Endothelial cell of umbilical vein (primary cell): ENCODE data around the gene YAP1. TPM values are rescaled to one million over a fixed set of nuclear protein-coding genes. Genes with fewer than 3 reads are reported as not detected.

Experiments used
- BruUV-seq: library from RNA; stranded (reverse); fragments of 400-500 nt; replicated peaks from 2 replicates; lab custom pipeline; 2021; lab: Mats Ljungman, UMichigan
- CTCF ChIA-PET: fragments of 300-600, 350-600 bp; sonication (Branson Sonifier 250); formaldehyde crosslinking; loops from one replicate; lab custom pipeline; 2021; ENCODE audit warnings: antibody characterized with exemption, inconsistent platforms; lab: Charles Lee
- POLR2A ChIA-PET: fragments of 300-600, 350-600 bp; sonication (Branson Sonifier 250); formaldehyde crosslinking; loops from one replicate; lab custom pipeline; 2021; ENCODE audit warnings: antibody characterized with exemption, inconsistent platforms; lab: Charles Lee
- DNase-seq: peaks from one replicate; pipeline ENCODE4 v3.0.0-alpha.2; 2011; ENCODE audit warnings: low read depth, low spot score
- FAIRE-seq: peaks from 2 replicates; lab custom pipeline; 2011; peaks lifted over from hg19 to GRCh38; lab: Jason Lieb, UNC
- H2AFZ ChIP-seq: 2 replicates; pipeline ENCODE4 v1.6.0; 2012; ENCODE audit warnings: low read depth, low read length, control low read depth, inconsistent platforms
- H3K27ac ChIP-seq: 2 replicates; pipeline ENCODE4 v1.5.1; 2011; ENCODE audit warnings: low read depth, mild to moderate bottlenecking, control low read depth, low read length, moderate library complexity; ENCODE audit not compliant: insufficient read depth
- H3K27me3 ChIP-seq, 2 experiments: 2 replicates each; pipeline versions ENCODE4 v1.6.0 to v1.6.1; 2011; ENCODE audit warnings: low read length in 2 of 2, mixed read lengths in 1 of 2; ENCODE audit not compliant: control insufficient read depth in 2 of 2, insufficient read depth in 2 of 2
- H3K36me3 ChIP-seq, 2 experiments: 2 replicates in 1 of 2; 3 replicates in 1 of 2; pipeline ENCODE4 v1.5.1; 2011; ENCODE audit warnings: low read length in 2 of 2, mild to moderate bottlenecking in 1 of 2, moderate library complexity in 1 of 2; ENCODE audit not compliant: control insufficient read depth in 2 of 2, insufficient read depth in 2 of 2; ENCODE audit errors: extremely low read depth in 1 of 2
- H3K4me1 ChIP-seq: 3 replicates; pipeline ENCODE4 v1.5.1; 2011; ENCODE audit warnings: mild to moderate bottlenecking, low read length; ENCODE audit not compliant: control insufficient read depth, insufficient read depth; ENCODE audit errors: extremely low read depth
- H3K4me2 ChIP-seq: 2 replicates; pipeline ENCODE4 v1.6.1; 2011; ENCODE audit warnings: low read length, control low read depth, mixed read lengths; ENCODE audit not compliant: insufficient read depth
- H3K4me3 ChIP-seq, 3 experiments: fragments of 200-600 bp in 1 of 3; sonication (generic), shearing (Covaris generic) in 1 of 3; replicated peaks in 1 of 3; 2 replicates each; pipeline ENCODE4 v1.5.1; 2011 to 2016; ENCODE audit warnings: control low read depth in 3 of 3, low read length in 3 of 3, mild to moderate bottlenecking in 2 of 3, inconsistent platforms in 1 of 3, low read depth in 1 of 3, moderate library complexity in 1 of 3; ENCODE audit not compliant: insufficient read depth in 1 of 3
- H3K79me2 ChIP-seq: 2 replicates; pipeline ENCODE4 v1.6.0; 2012; ENCODE audit warnings: low read length, inconsistent platforms; ENCODE audit not compliant: control insufficient read depth, insufficient read depth
- H3K9ac ChIP-seq: replicated peaks from 2 replicates; pipeline ENCODE3; 2011; ENCODE audit warnings: low read length, control low read depth; ENCODE audit not compliant: insufficient read depth; ENCODE audit errors: extremely low read depth
- H3K9me1 ChIP-seq: replicated peaks from 3 replicates; pipeline ENCODE4 v1.6.0; 2011; ENCODE audit warnings: mild to moderate bottlenecking, low read length; ENCODE audit not compliant: control insufficient read depth, insufficient read depth; ENCODE audit errors: extremely low read depth
- H3K9me3 ChIP-seq: replicated peaks from 2 replicates; pipeline ENCODE4 v1.5.1; 2012; ENCODE audit warnings: low read length, inconsistent platforms; ENCODE audit not compliant: control insufficient read depth, insufficient read depth
- H4K20me1 ChIP-seq: replicated peaks from 2 replicates; pipeline ENCODE3; 2011; ENCODE audit warnings: mild to moderate bottlenecking, low read length; ENCODE audit not compliant: control insufficient read depth, insufficient read depth; ENCODE audit errors: extremely low read depth
- CTCF ChIP-seq, 2 donors: IDR thresholded peaks; 1 replicate in 1 of 2; 2 replicates in 1 of 2; pipeline ENCODE4 v1.5.1; 2011; ENCODE audit warnings: low read length in 2 of 2, mild to moderate bottlenecking in 2 of 2, moderate library complexity in 2 of 2, control low read depth in 1 of 2, inconsistent platforms in 1 of 2, low read depth in 1 of 2; ENCODE audit not compliant: insufficient read depth in 1 of 2; ENCODE audit errors: extremely low read depth in 1 of 2
- EZH2 ChIP-seq: IDR thresholded peaks from 2 replicates; pipeline ENCODE4 v1.6.1; 2012; ENCODE audit warnings: borderline replicate concordance, low read depth, mild to moderate bottlenecking, moderate library complexity, low read length, inconsistent platforms; ENCODE audit not compliant: severe bottlenecking
- FOS ChIP-seq: IDR thresholded peaks from 2 replicates; pipeline ENCODE4 v1.6.1; 2011; ENCODE audit warnings: mild to moderate bottlenecking, low read length, moderate library complexity, borderline replicate concordance; ENCODE audit not compliant: insufficient read depth
- GATA2 ChIP-seq: IDR thresholded peaks from 2 replicates; pipeline ENCODE4 v1.7.0; 2011; ENCODE audit warnings: low read depth, mild to moderate bottlenecking, moderate library complexity, mixed read lengths, low read length; ENCODE audit not compliant: insufficient read length, insufficient read depth
- JUN ChIP-seq: IDR thresholded peaks from 2 replicates; pipeline ENCODE4 v1.6.1; 2011; ENCODE audit warnings: borderline replicate concordance, low read depth; ENCODE audit not compliant: insufficient read length, insufficient read depth
- MAX ChIP-seq: IDR thresholded peaks from 2 replicates; pipeline ENCODE4 v1.6.1; 2011; ENCODE audit not compliant: insufficient read depth, insufficient read length
- MYC ChIP-seq: IDR thresholded peaks from one replicate; pipeline ENCODE4 v1.6.1; 2011; ENCODE audit warnings: mild to moderate bottlenecking, low read depth, low read length
- POLR2A ChIP-seq: IDR thresholded peaks from 2 replicates; pipeline ENCODE4 v1.6.1; 2012; ENCODE audit warnings: low read depth, mild to moderate bottlenecking, control low read depth, low read length
- POLR2AphosphoS5 ChIP-seq: IDR thresholded peaks from 2 replicates; pipeline ENCODE4 v1.6.1; 2012; ENCODE audit warnings: low read depth, mild to moderate bottlenecking, control low read depth, low read length, moderate library complexity; ENCODE audit not compliant: insufficient read depth
- dilution Hi-C: fragments of 300-500 bp; cut with MboI; formaldehyde crosslinking; loops from one replicate; pipeline ENCODE4 v1.15.0; 2019; ENCODE audit warnings: low sequenced_read_pairs; ENCODE audit not compliant: extremely low pct_ligation_motif_present
- intact Hi-C: fragments of 100-400 bp; cut with micrococcal nuclease; formaldehyde crosslinking; loops from one replicate; pipeline ENCODE4 v1.10.0; 2022
- polyA plus RNA-seq, 4 experiments: library from polyadenylated mRNA; depleted of rRNA in 3 of 4; stranded (reverse) in 3 of 4; unstranded in 1 of 4; fragments of >200 nt; gene quantifications; 2 replicates each; pipeline versions ENCODE4 v1.2.1 to v1.2.3, GENCODE V29; 2011 to 2012; ENCODE audit warnings: missing spikeins in 1 of 4
- total RNA-seq: library from RNA; stranded (reverse); gene quantifications from 2 replicates; pipeline ENCODE4 v1.2.3, GENCODE V29; 2021

Gene YAP1
- total and polyA plus RNA-seq, 2 donors (not counting 3 experiments of a cell fraction or from before 2014, with no cell fraction given) = 32.6 to 48.9 TPM

DNA sequence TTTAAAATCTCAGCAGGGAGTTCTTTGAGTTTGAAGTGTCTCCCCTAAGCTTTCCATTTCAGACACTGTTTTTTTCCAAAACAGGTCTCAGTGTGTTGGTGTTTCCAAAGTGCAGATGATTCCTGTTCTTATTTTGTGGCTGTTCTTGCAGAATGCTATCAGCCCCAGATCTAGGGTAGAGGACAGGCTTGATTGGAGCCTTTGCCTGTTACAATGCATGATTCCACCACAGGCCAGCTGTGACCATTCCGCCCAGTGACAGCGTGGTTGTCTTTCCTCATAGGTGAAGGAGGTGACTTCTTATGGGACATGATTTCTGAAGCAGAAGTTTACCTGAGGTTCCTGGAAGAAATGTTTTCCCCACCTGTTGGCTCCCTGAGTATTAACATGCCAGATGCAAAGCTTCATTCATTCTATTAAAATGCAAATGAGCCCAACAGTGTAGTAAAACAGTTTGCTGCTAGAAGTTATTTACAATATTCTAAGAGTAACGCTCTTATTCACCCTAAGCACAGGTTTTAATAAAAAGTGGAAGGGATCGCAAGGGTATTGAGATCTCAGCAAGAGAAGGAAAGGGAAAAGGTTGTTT, 170.1 kb downstream of the YAP1 start:
- POLR2A ChIA-PET = no interaction called here
- H3K9me1 ChIP-seq = no peaks in the 10 kb centered on the region
- H3K79me2 ChIP-seq = no peaks in the 10 kb centered on the region
- FAIRE-seq (no peak), DNase-seq (no peak)
- H3K27me3 ChIP-seq = no peaks in the 10 kb centered on the region
- H3K4me1 ChIP-seq = peaks cover 10% of the 10 kb centered on the region
- intact Hi-C loops (no loop called here), dilution Hi-C loops (no loop called here)
- TF ChIP-seq POLR2AphosphoS5 = no peak
- no peak for TF ChIP-seq MYC
- TF ChIP-seq CTCF (IDR thresholded peaks at IDR 0.05; ENCODE audit: extremely low read depth in 1 of 2, insufficient read depth in 1 of 2, low read depth in 1 of 2, low read length in 2 of 2) = no peak
- TF ChIP-seq POLR2A = no peak
- TF ChIP-seq EZH2 = no peak
- TF ChIP-seq FOS = no peak
- no peak for TF ChIP-seq MAX
- no peak for TF ChIP-seq GATA2
- no peak for TF ChIP-seq JUN
- CTCF ChIA-PET = interaction anchor here (0.8 to 2.2 kb wide), 6 partner anchors 8 to 219 kb away, joined by 3 to 14 read pairs (median 4); no protein-coding TSS in a partner anchor
- no peak overlapping the region for H2AFZ ChIP-seq
- H3K9ac ChIP-seq = no peak overlapping the region
- no peak overlapping the region for H3K4me3 ChIP-seq
- H4K20me1 ChIP-seq = no peaks in the 10 kb centered on the region
- no peaks in the 10 kb centered on the region for H3K9me3 ChIP-seq
- no peak overlapping the region for H3K4me2 ChIP-seq
- no peaks in the 10 kb centered on the region for H3K36me3 ChIP-seq
- no peak overlapping the region for H3K27ac ChIP-seq
- BruUV-seq = no TSS peak

Other genes with a start within 250 kb of the YAP1 start
- 5.8 and 9.1 TPM in 2 replicates for gene CEP126, start 195.4 kb upstream of the YAP1 start, total RNA-seq
- gene CEP126, start 195.4 kb upstream of the YAP1 start, polyA plus RNA-seq = 2.9 and 3.6 TPM in 2 replicates
- gene ANGPTL5, start 193.9 kb upstream of the YAP1 start, total RNA-seq = not detected in 2 replicates
- gene ANGPTL5, start 193.9 kb upstream of the YAP1 start, polyA plus RNA-seq = 0.03 and 0.12 TPM in 2 replicates
- not detected in 2 replicates for gene CFAP300, start 63.0 kb upstream of the YAP1 start, total RNA-seq
- gene CFAP300, start 63.0 kb upstream of the YAP1 start, polyA plus RNA-seq = 0.03 and 0.07 TPM in 2 replicates
- gene BIRC3, start 207.0 kb downstream of the YAP1 start, total RNA-seq = 0.60 and 1.4 TPM in 2 replicates
- gene BIRC3, start 207.0 kb downstream of the YAP1 start, polyA plus RNA-seq = 0.28 and 0.37 TPM in 2 replicates
- gene BIRC2, start 236.8 kb downstream of the YAP1 start, total RNA-seq = 47.3 and 49.9 TPM in 2 replicates
- gene BIRC2, start 236.8 kb downstream of the YAP1 start, polyA plus RNA-seq = 32.9 and 42.8 TPM in 2 replicates